ENCODE results near the gene EML6.

EML6 gene

DNA sequence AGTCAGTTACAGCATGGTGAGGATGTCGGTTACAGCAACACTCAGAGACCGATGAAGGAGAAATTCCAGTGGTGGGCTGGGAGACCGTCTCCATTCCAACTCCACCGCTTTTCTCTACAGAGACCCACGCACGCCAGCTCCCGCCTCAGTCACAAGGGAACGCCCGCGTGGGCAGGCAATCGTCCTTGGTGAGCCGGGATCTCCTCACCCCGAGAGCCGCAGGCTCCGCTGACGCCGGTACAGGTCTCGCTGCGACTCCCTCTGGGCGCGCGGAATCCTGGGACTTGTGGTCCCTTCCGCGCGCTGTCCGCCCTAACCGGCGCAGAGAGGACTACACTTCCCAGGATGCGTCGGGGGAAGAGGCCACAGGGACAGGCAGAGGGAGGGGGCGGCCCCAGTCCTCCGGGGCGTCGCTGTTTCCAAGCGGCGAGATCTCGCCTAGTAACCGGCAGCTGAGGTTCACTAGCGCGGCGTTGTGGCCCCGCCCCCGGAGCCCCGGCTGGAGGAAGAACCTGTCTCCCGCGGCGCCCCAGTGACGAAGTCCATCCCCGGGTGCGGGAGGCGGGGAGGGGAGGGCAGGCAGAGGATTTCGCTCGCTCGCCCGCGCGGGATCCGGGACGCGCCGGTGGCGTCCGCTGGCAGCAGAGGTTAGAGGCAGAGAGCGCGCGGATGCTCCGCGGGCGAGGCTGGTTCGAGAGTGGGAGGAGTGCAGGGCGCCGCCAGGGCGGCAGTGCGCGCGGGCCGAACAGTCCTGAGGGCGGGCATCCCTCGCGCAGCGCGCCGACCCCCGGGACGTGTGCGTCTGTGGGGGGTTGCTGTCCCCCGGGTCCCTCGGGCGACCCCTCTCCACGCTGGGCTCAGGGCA lies at the start of gene EML6:
Gene EML6 (plus strand): TSS at position 532 of the 865 bp plus-strand sequence. CDS start 1,400 bp downstream, outside the sequence.
- TF ChIP-seq, protein P1, sequence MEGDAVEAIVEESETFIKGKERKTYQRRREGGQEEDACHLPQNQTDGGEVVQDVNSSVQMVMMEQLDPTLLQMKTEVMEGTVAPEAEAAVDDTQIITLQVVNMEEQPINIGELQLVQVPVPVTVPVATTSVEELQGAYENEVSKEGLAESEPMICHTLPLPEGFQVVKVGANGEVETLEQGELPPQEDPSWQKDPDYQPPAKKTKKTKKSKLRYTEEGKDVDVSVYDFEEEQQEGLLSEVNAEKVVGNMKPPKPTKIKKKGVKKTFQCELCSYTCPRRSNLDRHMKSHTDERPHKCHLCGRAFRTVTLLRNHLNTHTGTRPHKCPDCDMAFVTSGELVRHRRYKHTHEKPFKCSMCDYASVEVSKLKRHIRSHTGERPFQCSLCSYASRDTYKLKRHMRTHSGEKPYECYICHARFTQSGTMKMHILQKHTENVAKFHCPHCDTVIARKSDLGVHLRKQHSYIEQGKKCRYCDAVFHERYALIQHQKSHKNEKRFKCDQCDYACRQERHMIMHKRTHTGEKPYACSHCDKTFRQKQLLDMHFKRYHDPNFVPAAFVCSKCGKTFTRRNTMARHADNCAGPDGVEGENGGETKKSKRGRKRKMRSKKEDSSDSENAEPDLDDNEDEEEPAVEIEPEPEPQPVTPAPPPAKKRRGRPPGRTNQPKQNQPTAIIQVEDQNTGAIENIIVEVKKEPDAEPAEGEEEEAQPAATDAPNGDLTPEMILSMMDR (IDR thresholded peaks at IDR 0.05; ENCODE audit: low read depth, low read length) = no peak
- H3K4me3 ChIP-seq (ENCODE audit: low read depth, low read length) = peak within 1 kb of the TSS; percentile 75

DNA sequence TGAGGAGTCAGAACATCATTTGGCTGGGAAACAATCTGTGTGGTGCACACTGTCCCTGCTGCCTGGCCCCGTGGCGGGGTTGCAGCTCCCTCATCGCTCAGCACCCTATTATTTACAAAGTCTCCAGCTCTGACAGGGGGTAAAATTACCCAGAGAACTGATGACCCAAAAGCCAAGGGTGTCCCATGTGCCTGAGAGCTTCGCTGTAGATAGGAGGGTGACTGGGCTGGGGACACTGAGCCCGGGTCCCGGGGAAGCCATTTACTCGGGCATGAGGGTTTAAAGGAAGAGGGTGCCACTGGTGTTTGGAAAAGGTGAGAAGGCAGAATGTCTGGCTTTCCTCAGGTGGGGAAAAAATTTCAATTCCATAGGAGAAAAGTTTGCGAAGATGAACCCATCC lies 48.2 kb upstream of the EML6 start:
- H3K4me3 ChIP-seq (ENCODE audit: low read depth, low read length) = no peak overlapping the region
- TF ChIP-seq, protein P1 (IDR thresholded peaks at IDR 0.05; ENCODE audit: low read depth, low read length) = no peak

DNA sequence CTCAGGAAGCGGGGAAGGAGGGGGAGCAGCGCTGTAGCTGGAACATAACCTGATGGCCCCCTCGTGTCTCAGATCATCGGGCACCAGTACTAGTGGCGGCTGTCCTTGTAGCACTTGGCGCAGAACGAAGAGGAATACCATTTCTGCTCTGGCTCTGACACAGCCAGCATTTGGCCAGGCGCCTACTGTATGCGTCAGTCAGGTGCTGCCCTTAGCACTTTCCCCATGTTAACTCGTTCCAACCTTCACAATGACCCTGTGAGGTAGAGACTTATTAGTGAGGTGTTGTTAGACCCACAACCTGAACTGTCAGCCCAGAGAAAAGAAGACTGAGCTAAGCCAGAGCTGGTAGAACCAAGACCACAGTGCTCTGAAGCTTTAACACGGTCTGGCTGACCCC lies 47.7 kb upstream of the EML6 start:
- no peak overlapping the region for H3K4me3 ChIP-seq (ENCODE audit: low read depth, low read length)
- TF ChIP-seq, protein P1 (IDR thresholded peaks at IDR 0.05; ENCODE audit: low read depth, low read length) = no peak

DNA sequence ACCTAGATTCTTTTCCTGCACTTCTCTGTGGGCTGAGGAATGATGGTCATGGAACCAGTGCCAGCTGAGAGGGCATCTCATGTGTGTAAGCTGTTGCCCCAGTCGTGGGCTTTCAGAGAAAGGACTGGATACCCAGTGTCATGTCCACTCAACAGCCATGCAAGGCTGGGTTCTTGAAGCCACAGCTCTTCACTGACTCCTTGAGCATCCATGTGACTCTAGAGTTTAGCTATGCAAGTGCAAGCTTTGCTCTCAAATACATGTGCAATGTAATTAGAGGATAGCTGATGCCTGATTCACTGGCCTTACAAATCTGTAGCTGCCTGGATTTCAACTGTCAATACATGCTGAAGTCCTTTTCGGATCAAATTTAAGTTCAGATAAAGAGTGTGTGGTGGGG lies 46.8 kb upstream of the EML6 start:
- TF ChIP-seq, protein P1 (IDR thresholded peaks at IDR 0.05; ENCODE audit: low read depth, low read length) = no peak
- no peak overlapping the region for H3K4me3 ChIP-seq (ENCODE audit: low read depth, low read length)

DNA sequence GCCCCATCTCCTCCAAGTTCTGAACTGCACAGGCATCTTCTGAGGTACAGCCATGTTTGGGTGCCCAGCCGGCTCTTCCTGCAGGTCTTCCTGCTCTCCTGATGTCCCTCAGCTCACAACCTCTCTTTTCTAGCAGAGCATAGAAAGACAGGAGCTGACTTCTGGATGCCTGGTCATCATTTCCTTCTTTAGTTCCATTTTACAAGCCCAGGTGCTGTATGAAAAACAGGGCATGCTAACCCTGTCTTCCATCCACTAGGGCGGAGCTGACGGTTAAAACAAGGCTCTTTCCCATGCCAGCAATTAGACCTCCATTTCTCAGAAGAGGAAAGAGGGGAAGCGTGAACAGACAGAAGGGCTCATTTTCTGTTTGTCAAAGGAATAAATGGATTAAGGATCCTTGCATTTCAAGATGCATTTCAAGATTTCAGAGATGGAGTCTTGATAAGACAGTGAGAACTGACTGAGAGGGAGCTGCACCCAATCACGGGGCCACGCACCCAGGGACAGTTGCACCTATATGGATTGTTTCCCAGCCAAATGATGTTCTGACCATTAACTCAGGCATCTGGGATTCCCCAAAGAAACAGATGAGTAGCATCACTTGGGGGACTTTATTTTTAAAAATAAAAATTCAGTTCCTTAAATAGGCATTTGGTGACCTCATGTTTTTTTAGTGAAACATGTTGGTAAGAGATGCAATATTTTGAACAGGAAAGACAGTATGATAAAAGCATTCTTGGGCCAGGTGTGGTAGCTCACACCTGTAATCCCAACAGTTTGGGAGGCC lies 45.8 kb upstream of the EML6 start:
- H3K4me3 ChIP-seq (ENCODE audit: low read depth, low read length) = no peak overlapping the region
- TF ChIP-seq, protein P1 (IDR thresholded peaks at IDR 0.05; ENCODE audit: low read depth, low read length) = no peak

DNA sequence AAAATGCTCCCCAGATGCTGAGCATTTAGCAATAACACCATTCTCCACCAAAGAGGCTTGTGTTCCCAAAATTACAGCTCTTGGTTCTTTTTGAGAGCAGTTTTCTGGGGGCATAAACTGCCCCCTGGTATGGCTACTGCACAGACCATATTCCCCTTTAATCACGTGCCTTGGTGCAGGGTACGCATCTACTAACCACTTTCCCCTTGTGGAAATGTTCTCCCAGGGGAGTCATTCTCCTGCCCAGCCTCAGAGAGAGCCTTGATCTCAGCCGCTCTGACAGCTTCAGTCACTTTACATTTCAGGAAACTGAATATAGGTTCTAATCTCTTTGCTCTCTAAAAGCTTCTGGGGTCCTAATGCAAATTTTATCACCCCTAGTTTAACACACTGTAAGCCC lies 44.7 kb upstream of the EML6 start:
- TF ChIP-seq, protein P1 (IDR thresholded peaks at IDR 0.05; ENCODE audit: low read depth, low read length) = no peak
- H3K4me3 ChIP-seq (ENCODE audit: low read depth, low read length) = no peak overlapping the region
